Stomach (tissue), 9 donors: Measurements from ENCODE around the gene GABPA. TPM values are rescaled to one million over a fixed set of nuclear protein-coding genes. Genes with fewer than 3 reads are reported as not detected.
"Not testable (repeated sequence)": the region's sequence is repeated elsewhere in the genome, so short reads cannot be mapped to it uniquely, and the experiment has no call there.

Experiments used
- DNase-seq, 2 donors: peaks; one replicate each; pipeline versions ENCODE4 v3.0.0 to v3.0.0-alpha.2; 2013 to 2019
- H3K27ac ChIP-seq, 5 donors: fragments of 200-600 bp in 4 of 5; sonication (generic) in 4 of 5; one replicate each; pipeline ENCODE4 v1.5.1; 2013 to 2019; ENCODE audit warnings: mild to moderate bottlenecking in 1 of 5, moderate library complexity in 1 of 5
- H3K27me3 ChIP-seq, 3 donors: fragments of 200-600 bp; sonication (generic); one replicate each; pipeline ENCODE4 v1.5.1; 2017 to 2019; ENCODE audit warnings: mixed run types in 1 of 3
- H3K36me3 ChIP-seq, 4 donors: fragments of 200-600 bp; sonication (generic); 1 replicate in 3 of 4; 2 replicates in 1 of 4; pipeline ENCODE4 v1.5.1; 2016 to 2019
- H3K4me1 ChIP-seq, 4 donors: fragments of 200-600 bp; sonication (generic); one replicate each; pipeline ENCODE4 v1.5.1; 2016 to 2019
- H3K4me3 ChIP-seq, 4 donors: fragments of 200-600 bp; sonication (generic) in 3 of 4; one replicate each; pipeline ENCODE4 v1.5.1; 2016 to 2019; ENCODE audit warnings: mild to moderate bottlenecking in 1 of 4
- H3K9me3 ChIP-seq, 4 donors: fragments of 200-600 bp; sonication (generic); one replicate each; pipeline ENCODE4 v1.5.1; 2016 to 2019
- EP300 ChIP-seq: sonication (generic); formaldehyde crosslinking; IDR thresholded peaks from one replicate; pipeline ENCODE4 v1.6.1; 2017; ENCODE audit warnings: antibody characterized with exemption
- POLR2A ChIP-seq, 4 donors: fragments of 450-650 bp; IDR thresholded peaks; one replicate each; pipeline ENCODE4 v1.6.1; 2016; ENCODE audit warnings: antibody characterized with exemption in 4 of 4, control low read depth in 2 of 4, mild to moderate bottlenecking in 1 of 4, moderate library complexity in 1 of 4
- POLR2AphosphoS5 ChIP-seq, 3 donors: sonication (generic); formaldehyde crosslinking; IDR thresholded peaks; one replicate each; pipeline ENCODE4 v1.6.1; 2016; ENCODE audit warnings: antibody characterized with exemption in 3 of 3
- WGBS, 5 donors: extraction: QIAGEN DNeasy Blood & Tissue Kit in 3 of 5; methylation state at CpG; one replicate each; pipeline versions ENCODE4 v1.1.5 to v1.1.7; 2013 to 2018; 5-methylcytosine and 5-hydroxymethylcytosine counted together
- intact Hi-C: fragments of 100-400 bp; cut with DNase I; formaldehyde crosslinking; loops from one replicate; pipeline ENCODE4 v1.15.1; 2023; ENCODE audit warnings: low total_unique reads
- polyA plus RNA-seq, 3 donors: library from polyadenylated mRNA; stranded (reverse); fragments of 200-250 nt; gene quantifications; one replicate each; pipeline ENCODE4 v1.2.3, GENCODE V29; 2013
- total RNA-seq, 5 donors: library from RNA; depleted of rRNA; stranded (reverse); fragments of >200 nt; gene quantifications; one replicate each; pipeline versions ENCODE4 v1.1.0 to v1.2.3, GENCODE V29; 2014 to 2016
- TF ChIP-seq, protein P1 (sequence below), 7 experiments: fragments of 450-650 bp in 4 of 7; fragments of 200-600 bp in 3 of 7; sonication (generic) in 3 of 7; IDR thresholded peaks; one replicate each; pipeline ENCODE4 v1.5.1; 2016 to 2019; ENCODE audit warnings: antibody characterized with exemption in 7 of 7, control low read depth in 2 of 7, mild to moderate bottlenecking in 1 of 7
- donor health status: healthy with polysubstance abuse.
- donor health status: Bipolar disorder and iron deficiency.
- donor health status: healthy.

Gene GABPA
- total and polyA plus RNA-seq, 8 donors = 6.4 to 47.0 (median 7.9) TPM

DNA sequence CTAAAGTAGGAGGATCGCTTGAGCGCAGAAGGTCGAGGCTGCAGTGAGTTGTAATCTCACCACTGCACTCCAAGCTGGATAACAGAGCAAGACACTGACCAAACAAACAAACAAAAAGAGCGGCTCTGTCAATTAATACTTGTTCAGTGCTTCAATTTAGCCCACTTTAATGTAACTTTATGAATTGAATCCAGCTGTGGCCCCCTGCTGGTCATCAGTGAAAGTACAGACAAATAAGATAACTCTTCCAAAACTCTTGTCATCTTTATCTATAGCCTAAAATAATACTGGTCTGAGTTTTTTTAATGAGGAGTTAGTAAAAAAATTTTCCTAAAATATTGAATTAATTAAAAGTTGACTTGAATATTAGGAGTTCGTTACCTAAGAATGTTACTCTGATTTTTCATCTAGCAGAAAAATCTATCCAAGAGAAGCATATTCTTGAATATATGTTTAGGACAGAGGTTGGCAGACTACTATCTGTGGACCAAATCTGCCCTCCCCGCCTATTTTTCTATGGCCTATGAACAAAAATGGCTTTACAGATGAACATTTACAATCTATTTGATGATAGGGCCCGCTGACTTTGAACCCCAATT is 26.2 kb upstream of the GABPA start:
- intact Hi-C loops = loop anchor here (5.0 kb wide), 1 partner anchor 101 kb away; the partner anchor contains the start of gene MRPL39
- 55 to 59% (median 56%) methylated on average over 7 of the region's 7 CpGs for WGBS, 5 donors
- Histone ChIP-seq H3K36me3 (peaks cover 0 to 12% (median 5%) of the 10 kb centered on the region in 4 donors), H3K27me3 (no peaks in the 10 kb centered on the region), H3K4me3 (no peak overlapping the region), H3K4me1 (no peaks in the 10 kb centered on the region), H3K9me3 (no peaks in the 10 kb centered on the region), H3K27ac (no peak overlapping the region)
- no peak for TF ChIP-seq POLR2AphosphoS5 (IDR thresholded peaks at IDR 0.05)
- TF ChIP-seq, protein P1, sequence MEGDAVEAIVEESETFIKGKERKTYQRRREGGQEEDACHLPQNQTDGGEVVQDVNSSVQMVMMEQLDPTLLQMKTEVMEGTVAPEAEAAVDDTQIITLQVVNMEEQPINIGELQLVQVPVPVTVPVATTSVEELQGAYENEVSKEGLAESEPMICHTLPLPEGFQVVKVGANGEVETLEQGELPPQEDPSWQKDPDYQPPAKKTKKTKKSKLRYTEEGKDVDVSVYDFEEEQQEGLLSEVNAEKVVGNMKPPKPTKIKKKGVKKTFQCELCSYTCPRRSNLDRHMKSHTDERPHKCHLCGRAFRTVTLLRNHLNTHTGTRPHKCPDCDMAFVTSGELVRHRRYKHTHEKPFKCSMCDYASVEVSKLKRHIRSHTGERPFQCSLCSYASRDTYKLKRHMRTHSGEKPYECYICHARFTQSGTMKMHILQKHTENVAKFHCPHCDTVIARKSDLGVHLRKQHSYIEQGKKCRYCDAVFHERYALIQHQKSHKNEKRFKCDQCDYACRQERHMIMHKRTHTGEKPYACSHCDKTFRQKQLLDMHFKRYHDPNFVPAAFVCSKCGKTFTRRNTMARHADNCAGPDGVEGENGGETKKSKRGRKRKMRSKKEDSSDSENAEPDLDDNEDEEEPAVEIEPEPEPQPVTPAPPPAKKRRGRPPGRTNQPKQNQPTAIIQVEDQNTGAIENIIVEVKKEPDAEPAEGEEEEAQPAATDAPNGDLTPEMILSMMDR (IDR thresholded peaks at IDR 0.05) = peak in 5 of 7 experiments; percentile 39 to 85 (median 70)
- DNase-seq = peak; percentile 40 to 68

GRCh38 chr21:25709684-25710265 is 25.0 kb upstream of the GABPA start:
- intact Hi-C loops = loop anchor here (5.0 kb wide), 1 partner anchor 102 kb away; the partner anchor contains the start of gene MRPL39
- Histone ChIP-seq H3K27ac (no peak overlapping the region), H3K4me1 (no peaks in the 10 kb centered on the region), H3K9me3 (no peaks in the 10 kb centered on the region), H3K27me3 (no peaks in the 10 kb centered on the region), H3K4me3 (no peak overlapping the region), H3K36me3 (peaks cover 0 to 23% (median 6%) of the 10 kb centered on the region in 4 donors)
- WGBS, 5 donors = 66 to 84% (median 74%) methylated on average over 5 of the region's 5 CpGs
- no peak for DNase-seq
- no peak for TF ChIP-seq POLR2AphosphoS5 (IDR thresholded peaks at IDR 0.05)
- TF ChIP-seq POLR2A (IDR thresholded peaks at IDR 0.05) = no peak
- TF ChIP-seq, protein P1 (IDR thresholded peaks at IDR 0.05) = no peak

- Histone ChIP-seq H3K27me3 (no peaks in the 10 kb centered on the region), H3K4me3 (no peak overlapping the region), H3K27ac (no peak overlapping the region), H3K36me3 (peaks cover 0 to 30% (median 13%) of the 10 kb centered on the region in 4 donors), H3K9me3 (no peaks in the 10 kb centered on the region), H3K4me1 (no peaks in the 10 kb centered on the region)
- TF ChIP-seq, protein P1 (IDR thresholded peaks at IDR 0.05) = no peak
- TF ChIP-seq POLR2AphosphoS5 (IDR thresholded peaks at IDR 0.05) (no peak), POLR2A (IDR thresholded peaks at IDR 0.05) (no peak), EP300 (no peak)
- DNase-seq = no peak
- intact Hi-C loops = no loop called here
- 79 to 91% (median 90%) methylated on average over 5 of the region's 5 CpGs for WGBS, 5 donors
Observed at GRCh38 chr21:25710550-25710949, 24.2 kb upstream of the GABPA start.

DNA sequence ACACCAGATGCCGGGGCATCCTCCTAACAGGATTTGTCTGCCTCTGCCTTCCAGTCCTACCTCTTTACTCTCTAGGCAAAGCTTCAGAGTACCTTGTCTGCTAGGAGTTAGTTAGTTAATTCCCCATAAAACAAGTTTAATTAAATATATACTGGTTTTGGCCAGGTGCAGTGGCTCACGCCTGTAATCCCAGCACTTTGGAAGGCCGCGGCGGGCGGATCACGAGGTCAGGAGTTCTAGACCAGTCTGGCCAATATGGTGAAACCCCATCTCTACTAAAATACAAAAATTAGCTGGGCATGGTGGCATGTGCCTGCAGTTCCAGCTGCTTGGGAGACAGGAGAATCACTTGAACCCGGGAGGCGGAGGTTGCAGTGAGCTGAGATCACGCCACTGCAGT is 20.7 kb upstream of the GABPA start:
- H3K27me3 ChIP-seq, H3K4me3 ChIP-seq, H3K4me1 ChIP-seq, DNase-seq, H3K9me3 ChIP-seq, intact Hi-C loops, H3K27ac ChIP-seq: not testable (repeated sequence)
- H3K36me3 ChIP-seq = peaks cover 0 to 35% (median 26%) of the 10 kb centered on the region in 4 donors
- WGBS, 5 donors = 93 to 100% (median 97%) methylated on average over 10 of the region's 10 CpGs
